ENCODE measurements around the gene ZACN. TPM values are rescaled to one million over a fixed set of nuclear protein-coding genes. Genes with fewer than 3 reads are reported as not detected.
"Not testable (repeated sequence)": the region's sequence is repeated elsewhere in the genome, so short reads cannot be mapped to it uniquely, and the experiment has no call there.

Gene ZACN
- total and polyA plus RNA-seq, 10 donors, result 0.17 to 1.9 (median 1.0) TPM; not detected in 5

- WGBS, 5 donors, result 73 to 93% (median 88%) methylated on average over 3 of the region's 3 CpGs
- peaks cover 0 to 67% (median 53%) of the 10 kb centered on the region in 6 donors for H3K36me3 ChIP-seq
- H3K9me3 ChIP-seq, result no peaks in the 10 kb centered on the region
- intact Hi-C loops (cut with DNase I; ENCODE audit: low total_unique reads), result no loop called here
- no peaks in the 10 kb centered on the region for H3K4me1 ChIP-seq
- no peak overlapping the region for H3K27ac ChIP-seq
- no peak for TF ChIP-seq POLR2A (IDR thresholded peaks at IDR 0.05)
- H3K4me3 ChIP-seq, result no peak overlapping the region
- no peaks in the 10 kb centered on the region for H3K27me3 ChIP-seq (replicated peaks in 1 of 7)
- DNase-seq, result no peak
These were observed 40.9 kb upstream of the ZACN start for GRCh38 chr17:76038050-76038449.

- intact Hi-C loops (cut with DNase I; ENCODE audit: low total_unique reads), result no loop called here
- Histone ChIP-seq H3K4me1 (no peaks in the 10 kb centered on the region), H3K4me3 (no peak overlapping the region), H3K27me3 (replicated peaks in 1 of 7) (no peaks in the 10 kb centered on the region), H3K27ac (no peak overlapping the region), H3K36me3 (peaks cover 0 to 78% (median 64%) of the 10 kb centered on the region in 6 donors), H3K9me3 (no peaks in the 10 kb centered on the region)
- 82 to 99% (median 87%) methylated on average over 6 of the region's 6 CpGs for WGBS, 5 donors
- DNase-seq, result no peak
- TF ChIP-seq POLR2AphosphoS5 (IDR thresholded peaks at IDR 0.05) (no peak), CTCF (IDR thresholded peaks at IDR 0.05 in 8 of 11, conservative IDR thresholded peaks at IDR 0.05 in 3 of 11) (no peak), POLR2A (IDR thresholded peaks at IDR 0.05) (no peak)
These were observed 39.9 kb upstream of the ZACN start for GRCh38 chr17:76039121-76039520.

- WGBS, 5 donors, result 70 to 92% (median 85%) methylated on average over 6 of the region's 6 CpGs
- no peak overlapping the region for H3K27ac ChIP-seq
- H3K9me3 ChIP-seq, result no peaks in the 10 kb centered on the region
- H3K4me1 ChIP-seq, result no peaks in the 10 kb centered on the region
- H3K4me3 ChIP-seq, result no peak overlapping the region
- peaks cover 4 to 91% (median 77%) of the 10 kb centered on the region in 6 donors for H3K36me3 ChIP-seq
- no peak for DNase-seq
- no peaks in the 10 kb centered on the region for H3K27me3 ChIP-seq (replicated peaks in 1 of 7)
- TF ChIP-seq POLR2AphosphoS5 (IDR thresholded peaks at IDR 0.05) (no peak), CTCF (IDR thresholded peaks at IDR 0.05 in 8 of 11, conservative IDR thresholded peaks at IDR 0.05 in 3 of 11) (no peak), POLR2A (IDR thresholded peaks at IDR 0.05) (no peak)
- intact Hi-C loops (cut with DNase I; ENCODE audit: low total_unique reads), result no loop called here
These were observed 38.6 kb upstream of the ZACN start for GRCh38 chr17:76040376-76040775.

DNA sequence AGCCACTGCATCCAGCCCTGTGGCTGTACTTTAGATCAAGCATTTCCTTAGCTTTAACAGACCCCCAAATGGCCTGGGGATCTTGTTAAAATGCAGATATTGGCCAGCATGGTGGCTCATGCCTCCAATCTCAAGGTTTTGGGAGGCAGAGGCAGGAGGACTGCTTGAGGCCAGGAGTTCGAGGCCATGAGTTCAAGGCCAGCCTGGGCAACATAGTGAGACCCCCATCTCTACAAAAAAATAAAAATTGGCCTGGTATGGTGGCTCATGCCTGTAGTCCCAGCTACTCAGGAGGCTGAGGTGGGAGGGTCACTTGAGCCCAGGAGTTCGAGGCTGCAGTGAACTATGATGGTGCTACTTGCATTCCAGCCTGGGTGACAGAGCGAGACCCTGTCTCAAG, 36.1 kb upstream of the ZACN start:
- 97 to 100% (median 97%) methylated on average over 3 of the region's 3 CpGs for WGBS, 5 donors
- DNase-seq; intact Hi-C loops (cut with DNase I; ENCODE audit: low total_unique reads): not testable (repeated sequence)

GRCh38 chr17:76044475-76045007, 34.4 kb upstream of the ZACN start:
- 90 to 98% (median 94%) methylated on average over 11 of the region's 11 CpGs for WGBS, 5 donors
- H3K27ac ChIP-seq; H3K9me3 ChIP-seq; DNase-seq; H3K27me3 ChIP-seq (replicated peaks in 1 of 7); H3K4me1 ChIP-seq; H3K4me3 ChIP-seq; intact Hi-C loops (cut with DNase I; ENCODE audit: low total_unique reads): not testable (repeated sequence)
- H3K36me3 ChIP-seq, result peaks cover 12 to 100% (median 100%) of the 10 kb centered on the region in 6 donors

More for the DNA sequence above, 36.1 kb upstream of the ZACN start:
- not testable (repeated sequence) for H3K27ac ChIP-seq; H3K4me1 ChIP-seq; H3K4me3 ChIP-seq; H3K9me3 ChIP-seq; H3K27me3 ChIP-seq (replicated peaks in 1 of 7)
- peaks cover 12 to 100% (median 100%) of the 10 kb centered on the region in 6 donors for H3K36me3 ChIP-seq

GRCh38 chr17:76046064-76046463, 32.9 kb upstream of the ZACN start:
- Histone ChIP-seq H3K9me3 (no peaks in the 10 kb centered on the region), H3K27ac (no peak overlapping the region), H3K27me3 (replicated peaks in 1 of 7) (no peaks in the 10 kb centered on the region), H3K36me3 (peaks cover 12 to 100% (median 100%) of the 10 kb centered on the region in 6 donors), H3K4me1 (no peaks in the 10 kb centered on the region), H3K4me3 (no peak overlapping the region)
- DNase-seq, result no peak
- WGBS, 5 donors, result 92 to 97% (median 94%) methylated on average over 8 of the region's 8 CpGs
- TF ChIP-seq POLR2AphosphoS5 (IDR thresholded peaks at IDR 0.05) (no peak), CTCF (IDR thresholded peaks at IDR 0.05 in 8 of 11, conservative IDR thresholded peaks at IDR 0.05 in 3 of 11) (no peak), POLR2A (IDR thresholded peaks at IDR 0.05) (no peak)
- intact Hi-C loops (cut with DNase I; ENCODE audit: low total_unique reads), result no loop called here
